Measurements from ENCODE around the gene ZNF451.

- no peak for TF ChIP-seq NR2F2 (IDR thresholded peaks at IDR 0.05)
- TF ChIP-seq TAF1 (conservative IDR thresholded peaks at IDR 0.05), result no peak
- no peak for TF ChIP-seq CTCF (IDR thresholded peaks at IDR 0.05; ENCODE audit: low read depth, low read length, missing input control)
- TF ChIP-seq YY1 (IDR thresholded peaks at IDR 0.05), result no peak
- no peak for TF ChIP-seq RXRA (IDR thresholded peaks at IDR 0.05)
- no peak for TF ChIP-seq GABPA (IDR thresholded peaks at IDR 0.05 in 1 of 2, conservative IDR thresholded peaks at IDR 0.05 in 1 of 2)
- TF ChIP-seq RAD21 (IDR thresholded peaks at IDR 0.05), result no peak
- TF ChIP-seq FOXA1 (IDR thresholded peaks at IDR 0.05), result no peak
Observed at GRCh38 chr6:57207872-57208271, 117.9 kb downstream of the ZNF451 start.
